22Rv1 (cell line): ENCODE results near the gene DDHD1.

Experiments used
- ZFX ChIP-seq: fragments of 450-650 bp; IDR thresholded peaks from 2 replicates; pipeline ENCODE4 v1.6.1; 2017; ENCODE audit warnings: antibody characterized with exemption, borderline replicate concordance
- TF ChIP-seq, protein P1 (sequence below): fragments of 450-650 bp; IDR thresholded peaks from 2 replicates; pipeline ENCODE4 v1.5.1; 2017; ENCODE audit warnings: mild to moderate bottlenecking

DNA sequence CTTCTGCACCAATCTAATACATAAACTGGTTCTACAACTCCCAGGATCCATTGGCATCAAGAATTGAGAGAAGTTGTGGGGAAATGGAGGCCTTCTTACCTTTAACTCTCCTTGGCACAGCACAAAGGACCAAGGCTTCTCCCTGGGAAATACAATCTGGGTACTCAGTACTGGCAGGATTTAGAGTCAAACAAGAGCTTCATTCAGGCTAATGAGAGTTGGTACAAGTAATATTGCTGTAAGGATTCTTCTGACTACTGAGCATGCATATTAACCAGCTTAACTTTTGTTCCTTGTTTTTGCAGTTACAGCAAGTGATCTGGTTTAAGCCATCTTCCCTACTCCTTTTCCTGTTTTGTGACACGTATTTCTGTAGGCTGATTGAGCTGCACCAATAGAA is 126.1 kb downstream of the DDHD1 start:
- TF ChIP-seq, protein P1, sequence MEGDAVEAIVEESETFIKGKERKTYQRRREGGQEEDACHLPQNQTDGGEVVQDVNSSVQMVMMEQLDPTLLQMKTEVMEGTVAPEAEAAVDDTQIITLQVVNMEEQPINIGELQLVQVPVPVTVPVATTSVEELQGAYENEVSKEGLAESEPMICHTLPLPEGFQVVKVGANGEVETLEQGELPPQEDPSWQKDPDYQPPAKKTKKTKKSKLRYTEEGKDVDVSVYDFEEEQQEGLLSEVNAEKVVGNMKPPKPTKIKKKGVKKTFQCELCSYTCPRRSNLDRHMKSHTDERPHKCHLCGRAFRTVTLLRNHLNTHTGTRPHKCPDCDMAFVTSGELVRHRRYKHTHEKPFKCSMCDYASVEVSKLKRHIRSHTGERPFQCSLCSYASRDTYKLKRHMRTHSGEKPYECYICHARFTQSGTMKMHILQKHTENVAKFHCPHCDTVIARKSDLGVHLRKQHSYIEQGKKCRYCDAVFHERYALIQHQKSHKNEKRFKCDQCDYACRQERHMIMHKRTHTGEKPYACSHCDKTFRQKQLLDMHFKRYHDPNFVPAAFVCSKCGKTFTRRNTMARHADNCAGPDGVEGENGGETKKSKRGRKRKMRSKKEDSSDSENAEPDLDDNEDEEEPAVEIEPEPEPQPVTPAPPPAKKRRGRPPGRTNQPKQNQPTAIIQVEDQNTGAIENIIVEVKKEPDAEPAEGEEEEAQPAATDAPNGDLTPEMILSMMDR, result no peak
- no peak for TF ChIP-seq ZFX
